Sigmoid colon (tissue), 3 donors: Measurements from ENCODE around the gene SCAP.

ENCODE experiments used
- POLR2A ChIP-seq, 2 donors: fragments of 450-650 bp; IDR thresholded peaks; one replicate each; pipeline ENCODE4 v1.6.1; 2016; ENCODE audit warnings: antibody characterized with exemption in 2 of 2, mild to moderate bottlenecking in 2 of 2, moderate library complexity in 2 of 2
- TF ChIP-seq, protein P1 (sequence below), 4 experiments: fragments of 450-650 bp in 3 of 4; fragments of 200-600 bp in 1 of 4; IDR thresholded peaks; one replicate each; pipeline ENCODE4 v1.5.1; 2016 to 2019; ENCODE audit warnings: antibody characterized with exemption in 4 of 4, mild to moderate bottlenecking in 3 of 4, moderate library complexity in 2 of 4

DNA sequence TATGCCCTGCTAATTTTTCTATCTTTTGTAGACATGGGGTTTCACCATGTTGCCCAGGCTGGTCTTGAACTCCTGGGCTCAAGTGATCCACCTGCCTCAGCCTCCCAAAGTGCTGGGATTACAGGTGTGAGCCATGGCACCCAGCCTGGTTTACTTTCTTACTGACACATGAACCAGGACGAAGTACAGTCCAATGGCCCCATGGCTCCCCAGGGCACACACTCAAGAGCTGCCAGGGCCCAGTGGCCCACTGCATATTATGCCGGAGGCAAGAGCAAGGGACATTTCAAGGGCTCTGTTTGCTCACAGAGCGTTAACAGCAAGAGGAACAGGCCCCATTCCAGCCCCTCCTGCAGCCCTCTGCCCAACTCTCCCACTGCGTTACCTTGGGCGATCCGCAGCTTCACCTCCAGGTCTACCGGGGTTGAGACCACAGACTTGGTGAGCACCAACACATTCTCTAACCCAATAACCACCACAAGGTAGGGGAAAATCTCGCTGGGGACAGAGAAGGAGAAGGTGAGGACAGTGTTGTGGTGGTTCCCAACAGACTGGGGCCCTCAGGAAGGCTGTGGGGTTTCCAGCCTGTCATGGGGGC lies 52.1 kb downstream of the SCAP start:
- TF ChIP-seq, protein P1, sequence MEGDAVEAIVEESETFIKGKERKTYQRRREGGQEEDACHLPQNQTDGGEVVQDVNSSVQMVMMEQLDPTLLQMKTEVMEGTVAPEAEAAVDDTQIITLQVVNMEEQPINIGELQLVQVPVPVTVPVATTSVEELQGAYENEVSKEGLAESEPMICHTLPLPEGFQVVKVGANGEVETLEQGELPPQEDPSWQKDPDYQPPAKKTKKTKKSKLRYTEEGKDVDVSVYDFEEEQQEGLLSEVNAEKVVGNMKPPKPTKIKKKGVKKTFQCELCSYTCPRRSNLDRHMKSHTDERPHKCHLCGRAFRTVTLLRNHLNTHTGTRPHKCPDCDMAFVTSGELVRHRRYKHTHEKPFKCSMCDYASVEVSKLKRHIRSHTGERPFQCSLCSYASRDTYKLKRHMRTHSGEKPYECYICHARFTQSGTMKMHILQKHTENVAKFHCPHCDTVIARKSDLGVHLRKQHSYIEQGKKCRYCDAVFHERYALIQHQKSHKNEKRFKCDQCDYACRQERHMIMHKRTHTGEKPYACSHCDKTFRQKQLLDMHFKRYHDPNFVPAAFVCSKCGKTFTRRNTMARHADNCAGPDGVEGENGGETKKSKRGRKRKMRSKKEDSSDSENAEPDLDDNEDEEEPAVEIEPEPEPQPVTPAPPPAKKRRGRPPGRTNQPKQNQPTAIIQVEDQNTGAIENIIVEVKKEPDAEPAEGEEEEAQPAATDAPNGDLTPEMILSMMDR (IDR thresholded peaks at IDR 0.05), result no peak
- TF ChIP-seq POLR2A (IDR thresholded peaks at IDR 0.05), result no peak
